Loucy (cell line): ENCODE data around the gene HDAC10.

Experiments
- H2AFZ ChIP-seq: fragments of 200-600 bp; sonication (generic); 2 replicates; pipeline ENCODE4 v1.6.0; 2016; ENCODE audit warnings: antibody characterized with exemption, mild to moderate bottlenecking, low read length, moderate library complexity
- H3F3A ChIP-seq: fragments of 200-600 bp; 2 replicates; pipeline ENCODE4 v1.6.0; 2016; ENCODE audit warnings: antibody characterized with exemption, low read depth, mild to moderate bottlenecking
- H3K27me3 ChIP-seq: fragments of 200-600 bp; sonication (generic); 2 replicates; pipeline ENCODE4 v1.6.1; 2014; ENCODE audit warnings: low read length, mild to moderate bottlenecking; ENCODE audit not compliant: insufficient read depth, poor library complexity, severe bottlenecking
- H3K36me3 ChIP-seq: fragments of 200-600 bp; sonication (generic); 2 replicates; pipeline ENCODE4 v1.6.1; 2016; ENCODE audit warnings: low read length; ENCODE audit not compliant: insufficient read depth
- H3K4me1 ChIP-seq: fragments of 200-600 bp; sonication (generic); 2 replicates; pipeline ENCODE4 v1.5.1; 2014; ENCODE audit warnings: low read length, mild to moderate bottlenecking; ENCODE audit not compliant: insufficient read depth, poor library complexity, severe bottlenecking
- H3K4me2 ChIP-seq: fragments of 200-600 bp; sonication (generic); 2 replicates; pipeline ENCODE4 v1.6.0; 2014; ENCODE audit warnings: antibody characterized with exemption, low read length, low read depth, mild to moderate bottlenecking; ENCODE audit not compliant: poor library complexity, severe bottlenecking
- H3K4me3 ChIP-seq: fragments of 200-600 bp; sonication (generic); 2 replicates; pipeline ENCODE4 v1.5.1; 2014; ENCODE audit warnings: low read length, mild to moderate bottlenecking, mixed read lengths; ENCODE audit not compliant: poor library complexity, severe bottlenecking
- H3K79me2 ChIP-seq: fragments of 200-600 bp; sonication (generic); 2 replicates; pipeline ENCODE4 v1.6.1; 2014; ENCODE audit warnings: low read length; ENCODE audit not compliant: insufficient read depth
- H3K9ac ChIP-seq: fragments of 200-600 bp; sonication (generic); 2 replicates; pipeline ENCODE4 v1.6.0; 2014; ENCODE audit warnings: mild to moderate bottlenecking, low read depth, low read length, moderate library complexity; ENCODE audit not compliant: poor library complexity, severe bottlenecking
- H3K9me2 ChIP-seq: fragments of 200-600 bp; sonication (generic); replicated peaks from 2 replicates; pipeline ENCODE4 v1.6.1; 2016; ENCODE audit warnings: low read depth, low read length, mixed read lengths
- H3K9me3 ChIP-seq: fragments of 200-600 bp; sonication (generic); 2 replicates; pipeline ENCODE4 v1.6.1; 2014; ENCODE audit warnings: mild to moderate bottlenecking, antibody characterized with exemption, low read length, low read depth; ENCODE audit not compliant: insufficient read depth
- H4K20me1 ChIP-seq: fragments of 200-600 bp; sonication (generic); 2 replicates; pipeline ENCODE4 v1.6.0; 2014; ENCODE audit warnings: antibody characterized with exemption, low read length, mild to moderate bottlenecking; ENCODE audit not compliant: insufficient read depth, poor library complexity, severe bottlenecking
- CTCF ChIP-seq: fragments of 200-600 bp; sonication (generic); conservative IDR thresholded peaks from 2 replicates; pipeline ENCODE4 v1.5.1; 2014; ENCODE audit warnings: mild to moderate bottlenecking, antibody characterized with exemption, low read length
- EZH2phosphoT487 ChIP-seq: fragments of 200-600 bp; IDR thresholded peaks from 2 replicates; pipeline ENCODE4 v1.6.1; 2018; ENCODE audit warnings: antibody characterized with exemption, mild to moderate bottlenecking, moderate library complexity, borderline replicate concordance

Gene HDAC10

GRCh38 chr22:50293441-50294318 lies 42.6 kb upstream of the HDAC10 start:
- H3K79me2 ChIP-seq, result no peaks in the 10 kb centered on the region; the same call in 1 of the 2 replicates
- no peak overlapping the region for H3K9ac ChIP-seq
- no peaks in the 10 kb centered on the region for H3K27me3 ChIP-seq
- H2AFZ ChIP-seq, result no peak overlapping the region
- TF ChIP-seq CTCF, result no peak
- no peak for TF ChIP-seq EZH2phosphoT487
- no peaks in the 10 kb centered on the region for H3K9me2 ChIP-seq
- no peak overlapping the region for H3K4me3 ChIP-seq
- H3K4me2 ChIP-seq, result no peak overlapping the region
- H3F3A ChIP-seq, result no peaks in the 10 kb centered on the region
- no peaks in the 10 kb centered on the region for H3K9me3 ChIP-seq
- H4K20me1 ChIP-seq, result no peaks in the 10 kb centered on the region
- peaks cover 3% of the 10 kb centered on the region for H3K4me1 ChIP-seq
- H3K36me3 ChIP-seq, result peaks cover 9% of the 10 kb centered on the region; the same call in 1 of the 2 replicates

- H3K4me1 ChIP-seq, result peaks cover 3% of the 10 kb centered on the region
Observed at GRCh38 chr22:50292643-50293440, 41.8 kb upstream of the HDAC10 start.

More at GRCh38 chr22:50292643-50293440, 41.8 kb upstream of the HDAC10 start:
- no peaks in the 10 kb centered on the region; the same call in 1 of the 2 replicates for H3K79me2 ChIP-seq
- no peak overlapping the region for H2AFZ ChIP-seq
- H3K27me3 ChIP-seq, result no peaks in the 10 kb centered on the region
- no peak overlapping the region for H3K4me2 ChIP-seq
- TF ChIP-seq CTCF, result no peak
- TF ChIP-seq EZH2phosphoT487, result no peak
- no peaks in the 10 kb centered on the region for H3K9me3 ChIP-seq
- no peaks in the 10 kb centered on the region for H4K20me1 ChIP-seq
- no peak overlapping the region for H3K4me3 ChIP-seq
- H3F3A ChIP-seq, result no peaks in the 10 kb centered on the region
- no peaks in the 10 kb centered on the region for H3K9me2 ChIP-seq
- peaks cover 9% of the 10 kb centered on the region; the same call in 1 of the 2 replicates for H3K36me3 ChIP-seq
- H3K9ac ChIP-seq, result no peak overlapping the region
